Bronchial epithelial cell (primary cell): ENCODE results near the gene ATIC. TPM values are rescaled to one million over a fixed set of nuclear protein-coding genes. Genes with fewer than 3 reads are reported as not detected.

ENCODE experiments used
- DNase-seq: peaks from one replicate; pipeline ENCODE4 v3.0.0-alpha.2; 2010; ENCODE audit warnings: low read depth
- FAIRE-seq: peaks from 2 replicates; lab custom pipeline; 2011; peaks lifted over from hg19 to GRCh38; lab: Jason Lieb, UNC
- H3K27me3 ChIP-seq: 2 replicates; pipeline ENCODE4 v1.5.1; 2011; ENCODE audit warnings: low read length; ENCODE audit not compliant: control insufficient read depth, insufficient read depth
- H3K36me3 ChIP-seq: 2 replicates; pipeline ENCODE4 v1.5.1; 2011; ENCODE audit warnings: low read length; ENCODE audit not compliant: control insufficient read depth, insufficient read depth
- H3K4me3 ChIP-seq: 2 replicates; pipeline ENCODE4 v1.5.1; 2011; ENCODE audit warnings: mild to moderate bottlenecking, low read depth, low read length, control low read depth
- CTCF ChIP-seq: IDR thresholded peaks from 2 replicates; pipeline ENCODE4 v1.5.1; 2011; ENCODE audit warnings: mild to moderate bottlenecking, moderate library complexity, low read length, control low read depth, inconsistent platforms; ENCODE audit not compliant: insufficient read depth, severe bottlenecking
- total RNA-seq: library from RNA; depleted of rRNA; stranded (reverse); fragments of >200 nt; gene quantifications from 2 replicates; pipeline ENCODE4 v1.2.1, GENCODE V29; 2014

Gene ATIC
- total RNA-seq, 1 donor from 2014 or later, result 35.0 TPM

GRCh38 chr2:215354771-215355695, 43.2 kb downstream of the ATIC start:
- no peak overlapping the region for H3K4me3 ChIP-seq
- H3K36me3 ChIP-seq, result no peaks in the 10 kb centered on the region
- FAIRE-seq (no peak), DNase-seq (no peak)
- TF ChIP-seq CTCF, result no peak
- no peaks in the 10 kb centered on the region for H3K27me3 ChIP-seq

GRCh38 chr2:215355801-215356200, 43.9 kb downstream of the ATIC start:
- no peak for TF ChIP-seq CTCF
- Histone ChIP-seq H3K4me3 (no peak overlapping the region), H3K27me3 (no peaks in the 10 kb centered on the region), H3K36me3 (peaks cover 2% of the 10 kb centered on the region)
- DNase-seq, result peak; percentile 22
- no peak for FAIRE-seq

- no peak for TF ChIP-seq CTCF
- no peak for FAIRE-seq
Observed at GRCh38 chr2:215356334-215356947, 44.6 kb downstream of the ATIC start.

GRCh38 chr2:215356948-215357461, 45.1 kb downstream of the ATIC start:
- Histone ChIP-seq H3K27me3 (no peaks in the 10 kb centered on the region), H3K4me3 (no peak overlapping the region), H3K36me3 (peaks cover 2% of the 10 kb centered on the region)
- no peak for TF ChIP-seq CTCF
- no peak for FAIRE-seq
- DNase-seq, result no peak

More at GRCh38 chr2:215356334-215356947, 44.6 kb downstream of the ATIC start:
- peaks cover 2% of the 10 kb centered on the region for H3K36me3 ChIP-seq
- H3K4me3 ChIP-seq, result no peak overlapping the region
- peak; percentile 13 for DNase-seq
- H3K27me3 ChIP-seq, result no peaks in the 10 kb centered on the region

- H3K36me3 ChIP-seq, result peaks cover 6% of the 10 kb centered on the region
- TF ChIP-seq CTCF, result no peak
- H3K4me3 ChIP-seq, result no peak overlapping the region
- FAIRE-seq (no peak), DNase-seq (no peak)
- H3K27me3 ChIP-seq, result no peaks in the 10 kb centered on the region
Observed at GRCh38 chr2:215357660-215358059, 45.8 kb downstream of the ATIC start.
